Measurements from ENCODE around the gene JRKL. TPM values are rescaled to one million over a fixed set of nuclear protein-coding genes. Genes with fewer than 3 reads are reported as not detected.

Gene JRKL
- total and polyA plus RNA-seq, 3 experiments from 2014 or later = 2.5 to 10.4 (median 9.7) TPM

- Mint-ChIP-seq H3K27ac (peak overlapping the region in 2 of 8 donors; percentile 12 to 14), H3K27me3 (no peaks in the 10 kb centered on the region), H3K36me3 (peaks cover 14 to 56% (median 24%) of the 10 kb centered on the region in 3 donors), H3K4me1 (peaks cover 25 to 59% (median 54%) of the 10 kb centered on the region in 3 donors), H3K4me3 (no peak overlapping the region), H3K9me3 (no peaks in the 10 kb centered on the region)
- H3K36me3 ChIP-seq (ENCODE audit: insufficient read depth, low read length) = peaks cover 9% of the 10 kb centered on the region
- no peaks in the 10 kb centered on the region for H3K27me3 ChIP-seq (ENCODE audit: insufficient read depth, low read length, poor library complexity, severe bottlenecking)
- DNase-seq = no peak
- CTCF ChIA-PET = no interaction called here
- peaks cover 21% of the 10 kb centered on the region for H3K4me1 ChIP-seq (ENCODE audit: insufficient read depth, low read length)
- POLR2A ChIA-PET = no interaction called here
- no peaks in the 10 kb centered on the region for H3K9me3 ChIP-seq (ENCODE audit: low read length)
- H3K4me3 ChIP-seq (ENCODE audit: low read length) = no peak overlapping the region
- H3K27ac ChIP-seq (ENCODE audit: low read depth, low read length) = no peak overlapping the region
Observed at GRCh38 chr11:96384156-96384555, 5.7 kb upstream of the JRKL start.

DNA sequence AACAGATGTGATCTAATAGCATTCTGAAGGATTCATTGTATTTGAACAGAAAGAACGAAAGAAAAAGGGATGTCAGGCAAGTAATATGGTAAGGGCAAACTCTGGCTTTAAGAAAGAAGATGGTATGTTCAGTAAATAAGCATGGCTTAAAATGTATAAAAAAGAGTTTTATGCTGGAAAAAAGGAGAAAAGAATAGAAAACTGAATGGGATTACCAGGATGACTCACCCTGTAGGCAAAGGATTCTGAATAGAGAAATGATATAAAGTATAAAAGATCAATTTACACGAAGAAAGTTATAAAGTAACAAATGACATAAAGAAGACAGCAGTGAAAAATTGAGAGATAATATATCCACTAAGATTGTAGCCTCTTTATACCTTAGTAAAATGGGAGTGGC lies 4.6 kb upstream of the JRKL start:
- Mint-ChIP-seq H3K4me3 (peak overlapping the region in 1 of 7 donors; percentile 24), H3K36me3 (peaks cover 14 to 53% (median 16%) of the 10 kb centered on the region in 3 donors), H3K9me3 (no peaks in the 10 kb centered on the region), H3K27ac (peak overlapping the region in 2 of 8 donors; percentile 9 to 59), H3K27me3 (no peaks in the 10 kb centered on the region), H3K4me1 (peaks cover 26 to 58% (median 57%) of the 10 kb centered on the region in 3 donors)
- Histone ChIP-seq H3K4me3 (ENCODE audit: low read length) (no peak overlapping the region), H3K4me1 (ENCODE audit: insufficient read depth, low read length) (peaks cover 21% of the 10 kb centered on the region), H3K36me3 (ENCODE audit: insufficient read depth, low read length) (peaks cover 4% of the 10 kb centered on the region), H3K27ac (ENCODE audit: low read depth, low read length) (no peak overlapping the region), H3K27me3 (ENCODE audit: insufficient read depth, low read length, poor library complexity, severe bottlenecking) (no peaks in the 10 kb centered on the region), H3K9me3 (ENCODE audit: low read length) (no peaks in the 10 kb centered on the region)
- ChIA-PET CTCF (no interaction called here), POLR2A (no interaction called here)
- DNase-seq = no peak

DNA sequence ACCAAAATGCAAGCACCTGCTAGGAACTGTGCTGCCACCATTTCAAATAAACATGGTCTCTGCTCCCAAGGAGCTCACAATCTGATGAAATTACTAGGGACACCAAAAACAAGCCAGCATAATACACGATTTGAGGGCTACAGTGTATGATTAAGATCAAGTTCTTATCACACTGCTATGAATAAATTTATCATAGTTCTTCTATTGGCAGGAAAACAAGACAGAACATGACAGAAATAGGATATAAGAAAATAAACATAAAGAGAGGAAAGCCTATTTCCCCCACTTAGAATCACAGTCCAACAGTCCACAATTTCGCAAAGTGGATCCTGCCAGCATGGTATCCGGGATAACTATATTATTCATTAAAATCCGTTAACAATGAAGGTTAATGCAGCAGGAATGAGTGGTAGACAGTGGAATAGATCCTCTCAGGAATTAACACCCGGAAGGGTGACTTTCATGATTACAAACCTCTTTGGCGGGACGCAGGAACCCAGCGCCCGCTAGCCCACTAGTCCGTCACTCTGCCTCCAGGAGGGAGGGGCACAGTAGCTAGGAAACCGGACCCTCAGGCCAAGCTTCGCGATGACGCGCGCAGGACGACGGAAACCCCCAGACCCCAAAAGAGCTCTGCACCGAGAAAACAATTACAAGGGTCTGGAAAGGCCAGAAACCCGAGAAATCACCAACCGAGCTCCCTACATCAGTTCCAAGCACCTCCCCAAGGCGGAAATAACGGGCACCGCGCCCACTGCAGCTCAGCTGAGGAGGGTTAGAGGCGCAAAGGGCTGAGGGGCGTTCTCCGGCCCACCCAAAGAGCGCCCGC lies 708 bp upstream of the JRKL start:
- H3K9me3 Mint-ChIP-seq = peaks cover 0 to 2% (median 0%) of the 10 kb centered on the region in 5 donors

GRCh38 chr11:96390488-96390792 lies 627 bp downstream of the JRKL start:
- Histone ChIP-seq H3K4me3 (ENCODE audit: low read length) (peak overlapping the region; percentile 90), H3K27ac (ENCODE audit: low read depth, low read length) (peak overlapping the region; percentile 85), H3K36me3 (ENCODE audit: insufficient read depth, low read length) (no peaks in the 10 kb centered on the region), H3K9me3 (ENCODE audit: low read length) (no peaks in the 10 kb centered on the region), H3K27me3 (ENCODE audit: insufficient read depth, low read length, poor library complexity, severe bottlenecking) (no peaks in the 10 kb centered on the region), H3K4me1 (ENCODE audit: insufficient read depth, low read length) (peaks cover 21% of the 10 kb centered on the region)
- Mint-ChIP-seq H3K27ac (peak overlapping the region; percentile 77 to 99 (median 94)), H3K9me3 (peaks cover 0 to 2% (median 0%) of the 10 kb centered on the region in 5 donors), H3K4me3 (peak overlapping the region; percentile 90 to 98 (median 95)), H3K27me3 (no peaks in the 10 kb centered on the region), H3K4me1 (peaks cover 35 to 63% (median 57%) of the 10 kb centered on the region in 3 donors), H3K36me3 (peaks cover 0 to 24% (median 2%) of the 10 kb centered on the region in 3 donors)
- ChIA-PET CTCF (interaction anchor here (1.2 to 2.1 kb wide), 3 partner anchors 47 to 541 kb away, joined by 4 to 24 read pairs (median 5); partner anchors contain the start of gene MAML2), POLR2A (interaction anchor here (1.1 to 1.6 kb wide), 6 partner anchors 48 to 1417 kb away, joined by 3 to 19 read pairs (median 4); partner anchors contain the start of genes CEP57, CWC15, FAM76B and KDM4D)
- no peak for DNase-seq

More for the DNA sequence above, 708 bp upstream of the JRKL start:
- CTCF ChIA-PET = interaction anchor here (0.9 to 2.1 kb wide), 9 partner anchors 17 to 1322 kb away, joined by 3 to 24 read pairs (median 5); partner anchors contain the start of gene MAML2
- H3K27ac Mint-ChIP-seq = peak overlapping the region; percentile 77 to 99 (median 94)
- H3K27me3 ChIP-seq (ENCODE audit: insufficient read depth, low read length, poor library complexity, severe bottlenecking) = no peaks in the 10 kb centered on the region
- no peak for DNase-seq
- no peaks in the 10 kb centered on the region for H3K27me3 Mint-ChIP-seq
- H3K36me3 ChIP-seq (ENCODE audit: insufficient read depth, low read length) = no peaks in the 10 kb centered on the region
- peak overlapping the region; percentile 85 for H3K27ac ChIP-seq (ENCODE audit: low read depth, low read length)
- H3K9me3 ChIP-seq (ENCODE audit: low read length) = no peaks in the 10 kb centered on the region
- POLR2A ChIA-PET = interaction anchor here (0.9 to 1.6 kb wide), 9 partner anchors 47 to 1416 kb away, joined by 3 to 19 read pairs (median 3); partner anchors contain the start of genes CEP57, CWC15, FAM76B and KDM4D
- H3K4me3 ChIP-seq (ENCODE audit: low read length) = peak overlapping the region; percentile 90
- peaks cover 26% of the 10 kb centered on the region for H3K4me1 ChIP-seq (ENCODE audit: insufficient read depth, low read length)
- H3K4me1 Mint-ChIP-seq = peaks cover 35 to 70% (median 68%) of the 10 kb centered on the region in 3 donors
- H3K36me3 Mint-ChIP-seq = peaks cover 3 to 32% (median 6%) of the 10 kb centered on the region in 3 donors
- H3K4me3 Mint-ChIP-seq = peak overlapping the region; percentile 90 to 98 (median 95)

DNA sequence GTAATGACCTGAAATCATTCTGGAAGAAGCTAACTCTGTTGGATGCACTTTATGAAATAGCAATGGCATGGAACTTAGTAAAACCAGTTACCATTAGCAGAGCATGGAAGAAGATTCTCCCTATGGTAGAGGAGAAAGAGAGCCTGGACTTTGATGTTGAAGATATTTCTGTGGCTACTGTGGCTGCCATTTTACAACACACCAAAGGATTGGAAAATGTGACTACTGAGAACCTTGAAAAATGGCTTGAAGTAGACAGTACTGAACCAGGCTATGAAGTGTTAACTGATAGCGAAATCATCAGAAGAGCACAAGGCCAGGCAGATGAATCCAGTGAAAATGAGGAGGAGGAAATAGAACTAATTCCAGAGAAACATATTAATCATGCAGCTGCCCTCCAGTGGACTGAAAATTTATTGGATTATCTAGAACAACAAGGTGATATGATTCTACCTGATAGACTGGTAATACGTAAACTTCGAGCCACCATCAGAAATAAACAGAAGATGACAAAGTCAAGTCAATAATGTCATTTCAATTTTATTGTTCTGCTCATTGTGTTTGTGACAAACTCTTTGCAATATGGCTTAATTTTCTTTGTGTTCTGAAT lies 2.0 kb downstream of the JRKL start:
- no peaks in the 10 kb centered on the region for H3K27me3 Mint-ChIP-seq
- peaks cover 33 to 51% (median 47%) of the 10 kb centered on the region in 3 donors for H3K4me1 Mint-ChIP-seq
- H3K4me3 Mint-ChIP-seq = peak overlapping the region in 3 of 7 donors; percentile 32 to 96 (median 49)

DNA sequence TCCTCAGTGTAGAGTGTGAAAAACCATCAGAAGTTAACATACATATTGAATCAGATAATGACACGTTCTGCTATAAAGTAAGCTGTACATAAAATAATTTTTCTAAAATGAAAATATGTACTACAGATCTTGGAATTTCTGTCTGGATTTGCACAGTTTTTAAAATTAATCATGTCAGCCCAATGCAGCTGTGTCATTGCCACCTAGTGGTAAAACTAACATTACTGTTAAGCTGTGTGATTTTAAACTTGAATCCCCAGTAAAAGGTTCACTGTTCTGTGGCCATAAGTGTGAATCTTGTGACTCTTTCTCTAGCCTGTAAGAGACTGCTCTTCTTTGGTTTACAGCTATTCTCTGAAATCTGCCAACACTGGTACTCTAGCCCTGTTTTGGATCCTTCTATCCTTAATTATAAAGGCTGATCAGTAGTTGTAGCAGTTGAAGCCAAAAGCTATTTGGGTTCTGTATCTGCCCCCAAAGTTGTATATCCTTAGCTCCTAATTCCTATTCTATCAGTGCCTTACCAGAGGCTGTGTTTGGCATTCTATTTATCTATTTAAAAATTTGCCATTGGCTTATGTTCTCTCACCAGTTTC lies 4.0 kb downstream of the JRKL start:
- no peaks in the 10 kb centered on the region for H3K9me3 ChIP-seq (ENCODE audit: low read length)
- no peak overlapping the region for H3K4me3 ChIP-seq (ENCODE audit: low read length)
- no peaks in the 10 kb centered on the region for H3K36me3 ChIP-seq (ENCODE audit: insufficient read depth, low read length)
- H3K27ac ChIP-seq (ENCODE audit: low read depth, low read length) = no peak overlapping the region
- H3K9me3 Mint-ChIP-seq = peaks cover 0 to 2% (median 0%) of the 10 kb centered on the region in 5 donors
- CTCF ChIA-PET = interaction anchor here (0.7 to 2.8 kb wide), 12 partner anchors 32 to 1304 kb away, joined by 3 to 20 read pairs (median 3); partner anchors contain the start of genes ENDOD1 and MAML2
- H3K4me1 ChIP-seq (ENCODE audit: insufficient read depth, low read length) = peaks cover 12% of the 10 kb centered on the region
- no peaks in the 10 kb centered on the region for H3K27me3 Mint-ChIP-seq
- H3K27me3 ChIP-seq (ENCODE audit: insufficient read depth, low read length, poor library complexity, severe bottlenecking) = no peaks in the 10 kb centered on the region
- POLR2A ChIA-PET = no interaction called here
- no peak overlapping the region for H3K4me3 Mint-ChIP-seq
- DNase-seq = peak in 2 of 5 donors; percentile 21 to 26
- peaks cover 0 to 14% (median 0%) of the 10 kb centered on the region in 3 donors for H3K36me3 Mint-ChIP-seq
- no peak overlapping the region for H3K27ac Mint-ChIP-seq
- peaks cover 15 to 30% (median 26%) of the 10 kb centered on the region in 3 donors for H3K4me1 Mint-ChIP-seq

More for the DNA sequence above, 2.0 kb downstream of the JRKL start:
- ChIA-PET POLR2A (no interaction called here), CTCF (no interaction called here)
- Histone ChIP-seq H3K4me1 (ENCODE audit: insufficient read depth, low read length) (peaks cover 21% of the 10 kb centered on the region), H3K4me3 (ENCODE audit: low read length) (no peak overlapping the region), H3K27ac (ENCODE audit: low read depth, low read length) (no peak overlapping the region), H3K9me3 (ENCODE audit: low read length) (no peaks in the 10 kb centered on the region), H3K36me3 (ENCODE audit: insufficient read depth, low read length) (no peaks in the 10 kb centered on the region), H3K27me3 (ENCODE audit: insufficient read depth, low read length, poor library complexity, severe bottlenecking) (no peaks in the 10 kb centered on the region)
- DNase-seq = no peak
- H3K27ac Mint-ChIP-seq = peak overlapping the region in 2 of 8 donors; percentile 41 to 60
- peaks cover 0 to 17% (median 2%) of the 10 kb centered on the region in 3 donors for H3K36me3 Mint-ChIP-seq
- H3K9me3 Mint-ChIP-seq = peaks cover 0 to 2% (median 0%) of the 10 kb centered on the region in 5 donors

- H3K27me3 ChIP-seq (ENCODE audit: insufficient read depth, low read length, poor library complexity, severe bottlenecking) = no peaks in the 10 kb centered on the region
- H3K9me3 Mint-ChIP-seq = peaks cover 0 to 2% (median 0%) of the 10 kb centered on the region in 5 donors
- no peaks in the 10 kb centered on the region for H3K36me3 ChIP-seq (ENCODE audit: insufficient read depth, low read length)
- no peak overlapping the region for H3K4me3 Mint-ChIP-seq
- ChIA-PET POLR2A (no interaction called here), CTCF (interaction anchor here (1.4 to 2.8 kb wide), 4 partner anchors 31 to 559 kb away, joined by 3 to 20 read pairs (median 4); no protein-coding TSS in a partner anchor)
- H3K4me1 Mint-ChIP-seq = peaks cover 12 to 27% (median 24%) of the 10 kb centered on the region in 3 donors
- H3K27ac Mint-ChIP-seq = peak overlapping the region in 1 of 8 donors; percentile 41
- H3K36me3 Mint-ChIP-seq = peaks cover 0 to 8% (median 0%) of the 10 kb centered on the region in 3 donors
- DNase-seq = no peak
- no peak overlapping the region for H3K27ac ChIP-seq (ENCODE audit: low read depth, low read length)
- no peaks in the 10 kb centered on the region for H3K9me3 ChIP-seq (ENCODE audit: low read length)
- H3K27me3 Mint-ChIP-seq = no peaks in the 10 kb centered on the region
- peaks cover 9% of the 10 kb centered on the region for H3K4me1 ChIP-seq (ENCODE audit: insufficient read depth, low read length)
- H3K4me3 ChIP-seq (ENCODE audit: low read length) = no peak overlapping the region
Observed at GRCh38 chr11:96394773-96395172, 5.0 kb downstream of the JRKL start.
